Measurements from ENCODE around the gene METTL9. TPM values are rescaled to one million over a fixed set of nuclear protein-coding genes. Genes with fewer than 3 reads are reported as not detected.

METTL9 gene
- total RNA-seq, 2 donors from 2014 or later: 83.7 to 90.6 TPM

DNA sequence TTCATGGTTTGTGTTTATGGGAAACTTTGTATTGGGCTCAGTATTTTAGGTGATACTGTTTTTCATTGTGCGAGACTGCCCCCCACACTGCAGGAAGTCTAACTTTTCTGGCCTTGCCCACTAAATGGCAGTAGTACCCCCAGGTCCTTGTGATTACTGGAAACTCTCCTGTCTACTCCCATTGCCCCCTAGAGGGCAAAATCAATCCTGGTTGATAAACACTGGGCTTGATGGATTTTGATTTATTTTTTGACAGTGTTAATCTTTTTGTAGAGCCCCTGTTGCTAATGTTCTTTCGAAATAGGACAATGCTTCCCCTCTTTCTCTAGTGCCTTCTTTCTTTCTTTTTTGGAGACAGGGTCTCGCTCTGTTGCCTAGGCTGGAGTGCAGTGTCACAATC lies 15.5 kb downstream of the METTL9 start:
- Histone ChIP-seq H3K9me3 (no peaks in the 10 kb centered on the region), H3K9ac (ENCODE audit: low read depth in 2 of 2, low read length in 2 of 2) (no peak overlapping the region), H3K4me3 (no peak overlapping the region), H3K27me3 (no peaks in the 10 kb centered on the region), H3K27ac (no peak overlapping the region), H3K4me1 (peaks cover 11% of the 10 kb centered on the region), H3K36me3 (no peaks in the 10 kb centered on the region)
- intact Hi-C loops (cut with DNase I): no loop called here
- TF ChIP-seq, protein P1, sequence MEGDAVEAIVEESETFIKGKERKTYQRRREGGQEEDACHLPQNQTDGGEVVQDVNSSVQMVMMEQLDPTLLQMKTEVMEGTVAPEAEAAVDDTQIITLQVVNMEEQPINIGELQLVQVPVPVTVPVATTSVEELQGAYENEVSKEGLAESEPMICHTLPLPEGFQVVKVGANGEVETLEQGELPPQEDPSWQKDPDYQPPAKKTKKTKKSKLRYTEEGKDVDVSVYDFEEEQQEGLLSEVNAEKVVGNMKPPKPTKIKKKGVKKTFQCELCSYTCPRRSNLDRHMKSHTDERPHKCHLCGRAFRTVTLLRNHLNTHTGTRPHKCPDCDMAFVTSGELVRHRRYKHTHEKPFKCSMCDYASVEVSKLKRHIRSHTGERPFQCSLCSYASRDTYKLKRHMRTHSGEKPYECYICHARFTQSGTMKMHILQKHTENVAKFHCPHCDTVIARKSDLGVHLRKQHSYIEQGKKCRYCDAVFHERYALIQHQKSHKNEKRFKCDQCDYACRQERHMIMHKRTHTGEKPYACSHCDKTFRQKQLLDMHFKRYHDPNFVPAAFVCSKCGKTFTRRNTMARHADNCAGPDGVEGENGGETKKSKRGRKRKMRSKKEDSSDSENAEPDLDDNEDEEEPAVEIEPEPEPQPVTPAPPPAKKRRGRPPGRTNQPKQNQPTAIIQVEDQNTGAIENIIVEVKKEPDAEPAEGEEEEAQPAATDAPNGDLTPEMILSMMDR (IDR thresholded peaks at IDR 0.05): no peak
- no peak for DNase-seq

DNA sequence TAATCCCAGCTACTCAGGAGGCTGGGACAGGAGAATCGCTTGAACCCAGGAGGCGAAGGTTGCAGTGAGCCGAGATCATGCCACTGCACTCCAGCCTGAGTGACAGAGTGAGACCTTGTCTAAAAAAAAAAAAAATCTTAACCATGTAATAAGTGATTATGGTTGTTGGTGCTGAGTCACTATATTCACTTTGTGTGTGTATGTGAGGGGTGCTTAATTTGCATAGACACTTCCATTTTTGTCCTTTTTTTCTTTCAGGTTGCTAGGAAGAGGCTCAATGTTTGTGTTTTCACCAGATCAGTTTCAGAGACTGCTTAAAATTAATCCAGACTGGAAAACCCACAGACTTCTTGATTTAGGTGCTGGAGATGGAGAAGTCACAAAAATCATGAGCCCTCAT lies 18.2 kb downstream of the METTL9 start:
- Histone ChIP-seq H3K9me3 (no peaks in the 10 kb centered on the region), H3K36me3 (no peaks in the 10 kb centered on the region), H3K9ac (ENCODE audit: low read depth in 2 of 2, low read length in 2 of 2) (no peak overlapping the region), H3K27ac (no peak overlapping the region), H3K4me3 (no peak overlapping the region), H3K27me3 (no peaks in the 10 kb centered on the region), H3K4me1 (no peaks in the 10 kb centered on the region)
- DNase-seq: no peak
- intact Hi-C loops (cut with DNase I): no loop called here
- TF ChIP-seq, protein P1 (IDR thresholded peaks at IDR 0.05): no peak

DNA sequence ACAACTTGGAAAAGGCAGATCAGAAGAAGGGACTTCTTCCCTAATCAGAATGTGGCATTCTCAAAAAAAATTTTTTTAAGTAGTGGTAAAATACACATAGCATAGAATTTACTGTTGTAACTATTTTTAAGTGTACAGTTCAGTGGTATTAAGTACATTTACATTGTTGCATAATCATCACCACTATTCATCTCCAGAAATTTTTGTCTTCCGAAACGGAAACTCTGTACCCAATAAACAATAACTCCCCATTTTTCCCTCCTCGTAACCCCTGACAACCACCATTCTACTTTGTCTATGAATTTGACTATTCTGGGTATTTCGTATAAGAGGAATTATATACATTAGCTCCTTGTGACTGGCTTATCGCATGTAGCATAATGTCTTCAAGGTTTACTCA lies 18.9 kb downstream of the METTL9 start:
- TF ChIP-seq, protein P1 (IDR thresholded peaks at IDR 0.05): no peak
- no peak for DNase-seq
- Histone ChIP-seq H3K27ac (no peak overlapping the region), H3K4me3 (no peak overlapping the region), H3K9me3 (no peaks in the 10 kb centered on the region), H3K4me1 (no peaks in the 10 kb centered on the region), H3K36me3 (no peaks in the 10 kb centered on the region), H3K27me3 (no peaks in the 10 kb centered on the region), H3K9ac (ENCODE audit: low read depth in 2 of 2, low read length in 2 of 2) (no peak overlapping the region)
- intact Hi-C loops (cut with DNase I): no loop called here

DNA sequence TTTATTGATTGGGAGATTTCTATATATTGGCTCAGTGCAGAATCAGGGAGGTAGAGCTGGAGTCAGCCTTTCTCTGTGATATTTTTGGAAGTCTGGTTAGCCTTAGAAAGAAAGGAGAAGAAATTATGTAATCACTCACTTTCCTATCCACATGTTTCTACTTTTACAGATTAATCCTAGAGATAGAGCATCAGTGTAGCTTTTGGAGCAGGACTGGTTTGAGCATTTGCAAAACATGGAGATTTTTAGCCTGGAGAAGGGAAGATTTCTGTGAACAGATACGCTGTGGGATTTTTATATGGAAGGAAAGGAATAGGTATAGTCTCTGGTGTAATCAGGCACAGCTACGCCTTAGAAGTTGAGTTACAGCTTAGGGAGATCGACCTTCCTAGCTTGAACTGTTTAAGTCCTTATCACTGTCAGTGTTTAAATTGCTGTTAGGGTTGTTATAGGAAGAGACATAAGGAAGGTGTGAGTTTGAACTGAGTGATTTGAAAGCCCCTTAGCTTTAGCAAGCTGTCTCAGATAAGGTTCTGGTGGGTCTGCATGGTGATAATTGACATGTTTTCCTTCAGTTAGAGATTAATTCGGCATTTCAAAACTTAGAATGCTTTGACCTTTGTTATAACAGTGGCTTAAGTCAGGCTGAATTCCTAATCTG lies 20.5 kb downstream of the METTL9 start:
- Histone ChIP-seq H3K4me3 (no peak overlapping the region), H3K9me3 (no peaks in the 10 kb centered on the region), H3K9ac (ENCODE audit: low read depth in 2 of 2, low read length in 2 of 2) (no peak overlapping the region), H3K27me3 (no peaks in the 10 kb centered on the region), H3K27ac (no peak overlapping the region), H3K4me1 (no peaks in the 10 kb centered on the region), H3K36me3 (no peaks in the 10 kb centered on the region)
- DNase-seq: no peak
- TF ChIP-seq, protein P1 (IDR thresholded peaks at IDR 0.05): no peak
- intact Hi-C loops (cut with DNase I): no loop called here

DNA sequence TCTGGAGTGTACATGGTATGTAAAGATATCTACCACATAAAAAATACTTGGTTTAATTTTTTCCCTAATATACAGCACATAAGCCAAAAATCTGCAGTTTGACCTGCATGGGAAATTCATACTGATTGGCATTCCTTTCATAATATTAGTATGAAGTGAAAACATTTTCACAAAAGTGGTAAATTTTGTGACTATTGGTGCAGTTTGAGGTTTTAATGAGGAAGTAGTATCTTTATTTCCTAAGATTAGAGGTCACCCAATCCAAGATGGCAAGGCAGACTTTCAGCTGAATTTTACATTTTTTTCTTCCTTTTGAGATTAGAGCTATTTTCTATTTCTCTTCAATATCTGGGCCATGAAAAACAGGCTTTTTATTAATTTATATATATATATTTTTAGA lies 21.2 kb downstream of the METTL9 start:
- no peaks in the 10 kb centered on the region for H3K27me3 ChIP-seq

More for the DNA sequence above, 21.2 kb downstream of the METTL9 start:
- Histone ChIP-seq H3K36me3 (no peaks in the 10 kb centered on the region), H3K9me3 (no peaks in the 10 kb centered on the region), H3K27ac (no peak overlapping the region), H3K4me3 (no peak overlapping the region), H3K9ac (ENCODE audit: low read depth in 2 of 2, low read length in 2 of 2) (no peak overlapping the region), H3K4me1 (no peaks in the 10 kb centered on the region)
- intact Hi-C loops (cut with DNase I): no loop called here
- TF ChIP-seq, protein P1 (IDR thresholded peaks at IDR 0.05): no peak
- DNase-seq: no peak
